GM12875 (cell line): Measurements from ENCODE around the gene LLPH.

Experiments used
- H3K4me3 ChIP-seq: one replicate; pipeline ENCODE4 v1.5.1; 2011; ENCODE audit warnings: low read depth, low read length, control low read depth
- TF ChIP-seq, protein P1 (sequence below): IDR thresholded peaks from 2 replicates; pipeline ENCODE4 v1.5.1; 2011; ENCODE audit warnings: low read depth, mild to moderate bottlenecking, control low read depth, inconsistent platforms, low read length, moderate library complexity, borderline replicate concordance; ENCODE audit not compliant: insufficient read depth

Gene LLPH

DNA sequence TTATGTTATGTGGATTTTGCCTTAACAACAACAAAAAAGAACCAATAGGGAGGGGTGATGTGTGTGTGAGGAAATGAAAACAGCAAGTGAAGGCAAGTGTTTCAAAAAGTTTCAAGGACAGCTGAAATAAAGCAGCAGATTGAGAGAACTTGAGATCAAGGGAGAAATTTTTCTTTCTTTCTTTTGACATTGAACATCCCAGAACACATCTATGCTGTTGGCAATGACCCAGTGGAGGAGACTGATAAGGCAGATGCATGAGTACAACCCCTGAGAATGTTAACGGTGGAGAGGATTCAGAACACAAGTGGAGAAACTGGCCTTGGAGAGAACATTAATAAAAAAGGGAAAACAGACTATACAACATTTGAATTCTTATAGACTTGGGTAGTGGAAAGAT lies 2.9 kb downstream of the LLPH start:
- TF ChIP-seq, protein P1, sequence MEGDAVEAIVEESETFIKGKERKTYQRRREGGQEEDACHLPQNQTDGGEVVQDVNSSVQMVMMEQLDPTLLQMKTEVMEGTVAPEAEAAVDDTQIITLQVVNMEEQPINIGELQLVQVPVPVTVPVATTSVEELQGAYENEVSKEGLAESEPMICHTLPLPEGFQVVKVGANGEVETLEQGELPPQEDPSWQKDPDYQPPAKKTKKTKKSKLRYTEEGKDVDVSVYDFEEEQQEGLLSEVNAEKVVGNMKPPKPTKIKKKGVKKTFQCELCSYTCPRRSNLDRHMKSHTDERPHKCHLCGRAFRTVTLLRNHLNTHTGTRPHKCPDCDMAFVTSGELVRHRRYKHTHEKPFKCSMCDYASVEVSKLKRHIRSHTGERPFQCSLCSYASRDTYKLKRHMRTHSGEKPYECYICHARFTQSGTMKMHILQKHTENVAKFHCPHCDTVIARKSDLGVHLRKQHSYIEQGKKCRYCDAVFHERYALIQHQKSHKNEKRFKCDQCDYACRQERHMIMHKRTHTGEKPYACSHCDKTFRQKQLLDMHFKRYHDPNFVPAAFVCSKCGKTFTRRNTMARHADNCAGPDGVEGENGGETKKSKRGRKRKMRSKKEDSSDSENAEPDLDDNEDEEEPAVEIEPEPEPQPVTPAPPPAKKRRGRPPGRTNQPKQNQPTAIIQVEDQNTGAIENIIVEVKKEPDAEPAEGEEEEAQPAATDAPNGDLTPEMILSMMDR, result no peak

GRCh38 chr12:66120477-66120876 lies 10.1 kb downstream of the LLPH start:
- no peak overlapping the region for H3K4me3 ChIP-seq
- TF ChIP-seq, protein P1, result no peak

More for the DNA sequence above, 2.9 kb downstream of the LLPH start:
- no peak overlapping the region for H3K4me3 ChIP-seq

- TF ChIP-seq, protein P1, result no peak
- no peak overlapping the region for H3K4me3 ChIP-seq
These were observed 10.7 kb downstream of the LLPH start for GRCh38 chr12:66119870-66120241.

GRCh38 chr12:66119229-66119869 lies 11.2 kb downstream of the LLPH start:
- no peak overlapping the region for H3K4me3 ChIP-seq
- TF ChIP-seq, protein P1, result no peak

GRCh38 chr12:66118240-66118891 lies 12.2 kb downstream of the LLPH start:
- TF ChIP-seq, protein P1, result no peak
- H3K4me3 ChIP-seq, result no peak overlapping the region

DNA sequence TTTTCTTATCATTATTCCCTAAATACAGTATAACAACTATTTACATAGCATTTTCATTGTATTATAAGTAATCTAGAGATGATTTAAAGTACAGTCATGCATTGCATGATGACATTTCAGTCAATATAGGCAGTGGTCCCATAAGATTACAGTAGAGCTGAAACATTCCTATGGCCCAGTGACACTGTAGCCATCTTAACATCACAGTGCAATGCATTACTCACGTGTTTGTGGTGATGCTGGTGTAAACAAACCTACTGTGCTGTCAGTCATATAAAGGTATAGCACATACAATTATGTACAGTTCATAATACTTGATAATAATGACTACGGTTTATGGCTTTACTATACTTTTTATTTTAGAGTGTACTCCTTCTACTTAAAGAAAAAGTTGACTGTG lies 13.3 kb downstream of the LLPH start:
- TF ChIP-seq, protein P1, result no peak
- no peak overlapping the region for H3K4me3 ChIP-seq

GRCh38 chr12:66115071-66115600 lies 15.4 kb downstream of the LLPH start:
- TF ChIP-seq, protein P1, result no peak

More at GRCh38 chr12:66115071-66115600, 15.4 kb downstream of the LLPH start:
- H3K4me3 ChIP-seq, result no peak overlapping the region
